Chondrocyte (in vitro differentiated cells): ENCODE data around the gene RHBDF1. TPM values are rescaled to one million over a fixed set of nuclear protein-coding genes. Genes with fewer than 3 reads are reported as not detected.

Source experiments
- DNase-seq: peaks from one replicate; pipeline ENCODE4 v3.0.0; 2021; ENCODE audit warnings: mixed read lengths, low spot score
- H3K27ac Mint-ChIP-seq: one replicate; pipeline ENCODE4 v1.8.0; 2021; ENCODE audit warnings: mild to moderate bottlenecking, moderate library complexity, mixed read lengths; ENCODE audit not compliant: unreplicated experiment
- H3K27me3 Mint-ChIP-seq: 2 replicates; pipeline ENCODE4 v1.8.0; 2021; ENCODE audit warnings: low read depth, mixed read lengths
- H3K36me3 Mint-ChIP-seq: 2 replicates; pipeline ENCODE4 v1.8.0; 2021; ENCODE audit warnings: low read depth, mixed read lengths
- H3K4me1 Mint-ChIP-seq: 2 replicates; pipeline ENCODE4 v1.8.0; 2021; ENCODE audit warnings: low read depth, mild to moderate bottlenecking, mixed read lengths
- H3K4me3 Mint-ChIP-seq: one replicate; pipeline ENCODE4 v1.8.0; 2021; ENCODE audit warnings: mild to moderate bottlenecking, moderate library complexity, mixed read lengths; ENCODE audit not compliant: unreplicated experiment
- H3K9me3 Mint-ChIP-seq: 2 replicates; pipeline ENCODE4 v1.8.0; 2021; ENCODE audit warnings: low read depth, mixed read lengths
- CTCF ChIP-seq: fragments of 200-600 bp; sonication (generic); IDR thresholded peaks from 2 replicates; pipeline ENCODE4 v1.5.0; 2021; ENCODE audit warnings: antibody characterized with exemption, mild to moderate bottlenecking, moderate library complexity
- total RNA-seq: library from RNA; stranded (reverse); gene quantifications from 3 replicates; pipeline ENCODE4 v1.2.1, GENCODE V29; 2021

Gene RHBDF1
- total RNA-seq, 1 donor from 2014 or later, result 55.5 TPM

GRCh38 chr16:45454-45853, 27.0 kb downstream of the RHBDF1 start:
- Mint-ChIP-seq H3K36me3 (peaks cover 12% of the 10 kb centered on the region), H3K4me3 (no peak overlapping the region), H3K4me1 (no peaks in the 10 kb centered on the region), H3K9me3 (no peaks in the 10 kb centered on the region), H3K27me3 (no peaks in the 10 kb centered on the region), H3K27ac (no peak overlapping the region)
- no peak for TF ChIP-seq CTCF
- no peak for DNase-seq

- H3K36me3 Mint-ChIP-seq, result peaks cover 11% of the 10 kb centered on the region
Observed at GRCh38 chr16:44655-45054, 27.8 kb downstream of the RHBDF1 start.

GRCh38 chr16:43294-43693, 29.1 kb downstream of the RHBDF1 start:
- Mint-ChIP-seq H3K27me3 (no peaks in the 10 kb centered on the region), H3K4me3 (no peak overlapping the region), H3K4me1 (no peaks in the 10 kb centered on the region), H3K9me3 (no peaks in the 10 kb centered on the region), H3K36me3 (peaks cover 11% of the 10 kb centered on the region), H3K27ac (no peak overlapping the region)
- DNase-seq, result no peak
- TF ChIP-seq CTCF, result no peak

More at GRCh38 chr16:44655-45054, 27.8 kb downstream of the RHBDF1 start:
- H3K27ac Mint-ChIP-seq, result no peak overlapping the region
- no peak for TF ChIP-seq CTCF
- DNase-seq, result no peak
- H3K27me3 Mint-ChIP-seq, result no peaks in the 10 kb centered on the region
- H3K4me1 Mint-ChIP-seq, result no peaks in the 10 kb centered on the region
- no peak overlapping the region for H3K4me3 Mint-ChIP-seq
- no peaks in the 10 kb centered on the region for H3K9me3 Mint-ChIP-seq

- no peaks in the 10 kb centered on the region for H3K9me3 Mint-ChIP-seq
- peaks cover 11% of the 10 kb centered on the region for H3K36me3 Mint-ChIP-seq
- TF ChIP-seq CTCF, result no peak
- no peak overlapping the region for H3K27ac Mint-ChIP-seq
- no peaks in the 10 kb centered on the region for H3K27me3 Mint-ChIP-seq
- DNase-seq, result no peak
- H3K4me1 Mint-ChIP-seq, result no peaks in the 10 kb centered on the region
- H3K4me3 Mint-ChIP-seq, result no peak overlapping the region
Observed at GRCh38 chr16:42691-43090, 29.7 kb downstream of the RHBDF1 start.

- H3K9me3 Mint-ChIP-seq, result no peaks in the 10 kb centered on the region
- DNase-seq, result no peak
- H3K27me3 Mint-ChIP-seq, result no peaks in the 10 kb centered on the region
- no peaks in the 10 kb centered on the region for H3K4me1 Mint-ChIP-seq
- TF ChIP-seq CTCF, result no peak
- H3K27ac Mint-ChIP-seq, result no peak overlapping the region
- H3K36me3 Mint-ChIP-seq, result peaks cover 10% of the 10 kb centered on the region
- H3K4me3 Mint-ChIP-seq, result no peak overlapping the region
Observed at GRCh38 chr16:42069-42457, 30.4 kb downstream of the RHBDF1 start.
